Skeletal muscle tissue (tissue), 4 donors: Measurements from ENCODE around the gene NCAPH2. TPM values are rescaled to one million over a fixed set of nuclear protein-coding genes. Genes with fewer than 3 reads are reported as not detected.
A peak's percentile ranks its signal among the peaks of the same experiment; 100 is the strongest.
"Not testable (repeated sequence)": the region's sequence is repeated elsewhere in the genome, so short reads cannot be mapped to it uniquely, and the experiment has no call there.

Experiments
- H3K27ac ChIP-seq: one replicate; pipeline ENCODE4 v1.7.0; 2013; ENCODE audit warnings: mild to moderate bottlenecking, low read depth, low read length, inconsistent platforms
- H3K27me3 ChIP-seq, 3 donors: one replicate each; pipeline ENCODE4 v1.7.0; 2013; ENCODE audit warnings: low read length in 3 of 3; ENCODE audit not compliant: control insufficient read depth in 3 of 3, insufficient read depth in 3 of 3
- H3K36me3 ChIP-seq, 3 donors: one replicate each; pipeline ENCODE4 v1.7.0; 2013; ENCODE audit warnings: low read length in 3 of 3; ENCODE audit not compliant: control insufficient read depth in 3 of 3, insufficient read depth in 3 of 3
- H3K4me1 ChIP-seq, 3 donors: one replicate each; pipeline ENCODE4 v1.7.0; 2013; ENCODE audit warnings: low read length in 3 of 3, mild to moderate bottlenecking in 3 of 3; ENCODE audit not compliant: control insufficient read depth in 3 of 3, insufficient read depth in 3 of 3
- H3K4me3 ChIP-seq, 3 donors: one replicate each; pipeline ENCODE4 v1.7.0; 2013; ENCODE audit warnings: low read length in 3 of 3
- H3K9ac ChIP-seq, 3 donors: one replicate each; pipeline ENCODE4 v1.7.0; 2013; ENCODE audit warnings: low read length in 3 of 3, mild to moderate bottlenecking in 3 of 3, moderate library complexity in 2 of 3, low read depth in 1 of 3
- H3K9me3 ChIP-seq, 3 donors: one replicate each; pipeline ENCODE4 v1.7.0; 2013; ENCODE audit warnings: low read length in 3 of 3; ENCODE audit not compliant: control insufficient read depth in 3 of 3
- total RNA-seq: library from RNA; depleted of rRNA; stranded (reverse); fragments of >200 nt; gene quantifications from one replicate; pipeline ENCODE4 v1.2.3, GENCODE V29; 2014
- donor health status: Osteomylitis.

The NCAPH2 gene
- total RNA-seq, 1 donor from 2014 or later: 34.4 TPM

GRCh38 chr22:50518606-50519005 is 10.6 kb downstream of the NCAPH2 start:
- no peak overlapping the region for H3K9ac ChIP-seq
- H3K27ac ChIP-seq: no peak overlapping the region
- H3K9me3 ChIP-seq: no peaks in the 10 kb centered on the region
- no peaks in the 10 kb centered on the region for H3K27me3 ChIP-seq
- no peaks in the 10 kb centered on the region for H3K4me1 ChIP-seq
- H3K4me3 ChIP-seq: no peak overlapping the region
- H3K36me3 ChIP-seq: peaks cover 55 to 62% (median 55%) of the 10 kb centered on the region in 3 donors

- H3K4me3 ChIP-seq: no peak overlapping the region
- H3K9ac ChIP-seq: no peak overlapping the region
- H3K27ac ChIP-seq: no peak overlapping the region
These were observed 11.1 kb downstream of the NCAPH2 start for GRCh38 chr22:50519151-50519550.

GRCh38 chr22:50520184-50520583 is 12.2 kb downstream of the NCAPH2 start:
- Histone ChIP-seq H3K36me3 (peaks cover 57 to 61% (median 60%) of the 10 kb centered on the region in 3 donors), H3K4me1 (peaks cover 11 to 14% (median 13%) of the 10 kb centered on the region in 3 donors)

More at GRCh38 chr22:50519151-50519550, 11.1 kb downstream of the NCAPH2 start:
- H3K9me3 ChIP-seq: no peaks in the 10 kb centered on the region
- peaks cover 2 to 4% (median 3%) of the 10 kb centered on the region in 3 donors for H3K4me1 ChIP-seq
- H3K36me3 ChIP-seq: peaks cover 60 to 66% (median 61%) of the 10 kb centered on the region in 3 donors
- no peaks in the 10 kb centered on the region for H3K27me3 ChIP-seq

GRCh38 chr22:50520826-50521453 is 12.9 kb downstream of the NCAPH2 start:
- H3K9ac ChIP-seq: peak overlapping the region in 1 of 3 donors; percentile 16
- H3K27ac ChIP-seq: no peak overlapping the region
- no peak overlapping the region for H3K4me3 ChIP-seq
- H3K9me3 ChIP-seq: no peaks in the 10 kb centered on the region
- H3K36me3 ChIP-seq: peaks cover 57 to 61% (median 60%) of the 10 kb centered on the region in 3 donors
- H3K4me1 ChIP-seq: peaks cover 11 to 16% (median 14%) of the 10 kb centered on the region in 3 donors
- no peaks in the 10 kb centered on the region for H3K27me3 ChIP-seq

More at GRCh38 chr22:50520184-50520583, 12.2 kb downstream of the NCAPH2 start:
- H3K4me3 ChIP-seq, H3K9ac ChIP-seq, H3K27me3 ChIP-seq, H3K9me3 ChIP-seq, H3K27ac ChIP-seq: not testable (repeated sequence)

GRCh38 chr22:50521710-50522109 is 13.7 kb downstream of the NCAPH2 start:
- H3K4me3 ChIP-seq: no peak overlapping the region
- H3K27me3 ChIP-seq: peaks cover 0 to 3% (median 0%) of the 10 kb centered on the region in 3 donors
- peaks cover 11 to 24% (median 17%) of the 10 kb centered on the region in 3 donors for H3K4me1 ChIP-seq
- no peak overlapping the region for H3K27ac ChIP-seq
- H3K36me3 ChIP-seq: peaks cover 50 to 58% (median 54%) of the 10 kb centered on the region in 3 donors
- H3K9me3 ChIP-seq: no peaks in the 10 kb centered on the region
- no peak overlapping the region for H3K9ac ChIP-seq

- H3K4me1 ChIP-seq: peaks cover 14 to 30% (median 21%) of the 10 kb centered on the region in 3 donors
- peaks cover 0 to 7% (median 0%) of the 10 kb centered on the region in 3 donors for H3K27me3 ChIP-seq
- H3K4me3 ChIP-seq: no peak overlapping the region
- no peak overlapping the region for H3K27ac ChIP-seq
- H3K36me3 ChIP-seq: peaks cover 46 to 52% (median 49%) of the 10 kb centered on the region in 3 donors
- H3K9me3 ChIP-seq: no peaks in the 10 kb centered on the region
- no peak overlapping the region for H3K9ac ChIP-seq
These were observed 14.3 kb downstream of the NCAPH2 start for GRCh38 chr22:50522208-50522805.

- Histone ChIP-seq H3K4me3 (no peak overlapping the region), H3K27me3 (peaks cover 0 to 7% (median 0%) of the 10 kb centered on the region in 3 donors), H3K9ac (no peak overlapping the region), H3K9me3 (no peaks in the 10 kb centered on the region), H3K36me3 (peaks cover 40 to 46% (median 43%) of the 10 kb centered on the region in 3 donors), H3K27ac (no peak overlapping the region), H3K4me1 (peaks cover 16 to 33% (median 25%) of the 10 kb centered on the region in 3 donors)
These were observed 14.9 kb downstream of the NCAPH2 start for GRCh38 chr22:50522806-50523438.

- H3K27ac ChIP-seq: no peak overlapping the region
- H3K9me3 ChIP-seq: no peaks in the 10 kb centered on the region
- peaks cover 37 to 41% (median 38%) of the 10 kb centered on the region in 3 donors for H3K36me3 ChIP-seq
- H3K4me3 ChIP-seq: no peak overlapping the region
- peaks cover 0 to 12% (median 0%) of the 10 kb centered on the region in 3 donors for H3K27me3 ChIP-seq
- H3K4me1 ChIP-seq: peaks cover 16 to 38% (median 25%) of the 10 kb centered on the region in 3 donors
- H3K9ac ChIP-seq: no peak overlapping the region
These were observed 15.4 kb downstream of the NCAPH2 start for GRCh38 chr22:50523458-50523805.

- H3K36me3 ChIP-seq: peaks cover 31 to 35% (median 33%) of the 10 kb centered on the region in 3 donors
- H3K27ac ChIP-seq: no peak overlapping the region
- no peaks in the 10 kb centered on the region for H3K9me3 ChIP-seq
- H3K9ac ChIP-seq: peak overlapping the region in 2 of 3 donors; percentile 79 to 88
- H3K27me3 ChIP-seq: peaks cover under 1 to 18% (median 2%) of the 10 kb centered on the region in 3 donors
- peaks cover 16 to 44% (median 30%) of the 10 kb centered on the region in 3 donors for H3K4me1 ChIP-seq
- peak overlapping the region; percentile 74 to 84 (median 83) for H3K4me3 ChIP-seq
These were observed 16.0 kb downstream of the NCAPH2 start for GRCh38 chr22:50523806-50524675.
